IPS-20b (cell line): ENCODE results near the gene TWF2.
"Not testable (repeated sequence)": the region's sequence is repeated elsewhere in the genome, so short reads cannot be mapped to it uniquely, and the experiment has no call there.

Experiments
- H3K27ac ChIP-seq: one replicate; pipeline ENCODE4 v1.5.1; 2013; ENCODE audit warnings: low read length
- H3K27me3 ChIP-seq: 2 replicates; pipeline ENCODE4 v1.6.1; 2013; ENCODE audit warnings: mild to moderate bottlenecking, low read length, inconsistent platforms; ENCODE audit not compliant: insufficient read depth
- H3K36me3 ChIP-seq: 2 replicates; pipeline ENCODE4 v1.6.1; 2013; ENCODE audit warnings: low read depth, mild to moderate bottlenecking, inconsistent platforms, low read length, moderate library complexity; ENCODE audit not compliant: insufficient read depth
- H3K4me1 ChIP-seq: 2 replicates; pipeline ENCODE4 v1.6.1; 2013; ENCODE audit warnings: mild to moderate bottlenecking, control low read depth, inconsistent platforms, low read length, moderate library complexity; ENCODE audit not compliant: insufficient read depth
- H3K4me3 ChIP-seq: 2 replicates; pipeline ENCODE4 v1.5.1; 2013; ENCODE audit warnings: mild to moderate bottlenecking, low read length, inconsistent platforms
- H3K9ac ChIP-seq: 2 replicates; pipeline ENCODE4 v1.6.1; 2013; ENCODE audit warnings: low read depth, mild to moderate bottlenecking, inconsistent platforms, low read length, moderate library complexity
- H3K9me3 ChIP-seq: 2 replicates; pipeline ENCODE4 v1.6.1; 2013; ENCODE audit warnings: mild to moderate bottlenecking, low read depth, low read length, inconsistent platforms; ENCODE audit not compliant: insufficient read depth

TWF2 gene

DNA sequence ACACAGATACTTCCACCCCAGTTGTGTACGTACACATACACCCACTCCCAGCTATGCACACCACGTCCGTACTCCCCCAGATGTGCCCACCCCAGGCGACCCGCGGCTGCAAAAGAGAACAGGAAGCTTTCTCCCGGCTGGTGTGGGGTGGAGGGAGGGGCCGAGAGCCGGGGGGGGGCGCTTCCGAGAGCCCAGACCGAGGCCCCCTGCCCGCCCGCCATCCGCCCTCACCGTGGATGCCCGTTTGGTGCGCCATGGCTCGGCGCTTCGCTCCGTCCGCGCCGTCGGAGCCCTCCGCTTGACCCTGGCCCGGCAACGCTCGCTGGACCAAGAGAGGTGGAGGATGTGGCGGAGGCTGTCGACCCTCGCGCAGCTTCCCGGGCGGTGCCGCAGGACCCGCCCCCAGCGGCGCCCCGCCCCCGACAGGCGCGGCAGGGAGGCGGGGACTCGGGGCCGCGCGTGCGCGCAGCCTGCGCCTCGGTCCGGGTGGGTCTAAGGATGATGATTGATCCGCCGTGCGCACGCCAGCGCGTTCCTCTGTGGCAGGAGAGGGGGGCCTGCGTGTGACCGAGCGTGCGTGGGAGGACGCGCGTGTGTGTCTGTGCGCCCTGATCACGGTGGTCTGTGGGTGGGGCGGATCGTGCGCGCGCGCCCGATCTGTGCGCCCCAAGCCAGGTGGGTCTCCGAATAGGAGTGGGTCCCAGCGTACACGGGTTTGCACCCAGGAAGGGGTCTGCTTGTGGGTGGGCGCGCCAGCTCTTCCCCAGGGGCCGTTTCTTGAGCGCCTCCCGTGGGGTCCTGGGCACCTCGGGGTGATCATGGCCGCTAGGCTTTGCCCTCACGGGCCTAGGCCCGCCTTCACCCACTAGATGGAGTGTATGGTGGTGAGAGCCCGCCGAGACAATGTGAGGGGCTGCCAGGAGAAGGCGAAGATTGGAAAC lies at the start of gene TWF2:
Gene TWF2 (minus strand): TSS at position 398 of the 941 bp plus-strand sequence. CDS start 142 bp downstream, at position 256.
- peaks cover 31% of the 10 kb centered on the region for H3K4me1 ChIP-seq
- 0 out of 2 replicates have a peak, but pooled peaks cover 3% of the 10 kb centered on the region for H3K36me3 ChIP-seq
- no peaks in the 10 kb centered on the region for H3K9me3 ChIP-seq
- no peak within 1 kb of the TSS for H3K27ac ChIP-seq
- H3K27me3 ChIP-seq: peaks cover 9% of the 10 kb centered on the region
- H3K9ac ChIP-seq: peak within 1 kb of the TSS; percentile 88; the same call in 1 of the 2 replicates
- peak within 1 kb of the TSS; percentile 82 for H3K4me3 ChIP-seq

DNA sequence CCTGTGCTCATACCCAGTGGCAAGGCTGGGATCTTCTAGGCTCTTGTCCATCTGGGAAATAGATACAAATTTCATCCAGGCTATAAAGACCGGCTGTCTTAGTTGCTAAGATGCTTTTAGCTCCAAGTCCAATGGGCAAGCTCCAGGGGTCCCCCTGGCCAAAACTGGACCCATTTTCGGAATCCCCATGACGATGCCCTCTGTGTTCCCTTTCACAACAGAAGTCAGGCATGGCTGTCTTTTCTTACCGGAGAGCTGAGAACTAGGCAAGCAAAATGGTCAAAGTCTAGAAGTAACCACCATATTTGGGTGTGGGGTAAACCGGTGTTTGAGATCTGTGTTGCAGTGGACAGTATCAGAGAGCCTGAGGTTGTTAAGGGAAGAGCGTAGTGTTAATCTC lies 49.7 kb upstream of the TWF2 start:
- Histone ChIP-seq H3K27ac (no peak overlapping the region), H3K9ac (peak overlapping the region; percentile 95; the same call in 1 of the 2 replicates), H3K4me1 (peaks cover 3% of the 10 kb centered on the region; the same call in 1 of the 2 replicates)

DNA sequence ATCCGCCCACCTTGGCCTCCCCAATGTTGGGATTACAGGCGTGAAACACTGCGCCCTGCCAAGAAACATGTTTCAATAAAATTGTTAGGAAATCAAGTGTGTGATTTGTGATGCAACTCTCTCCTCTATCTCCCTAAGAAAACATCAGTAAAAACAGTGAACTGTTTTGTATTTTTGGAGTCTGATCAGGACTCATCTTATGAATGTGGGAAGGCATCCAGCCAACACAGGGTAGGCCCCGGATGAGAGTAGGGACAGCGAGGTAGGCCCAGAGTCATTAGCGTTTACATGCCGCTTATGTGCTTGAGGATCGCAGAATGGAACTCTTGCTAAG lies 47.8 kb upstream of the TWF2 start:
- Histone ChIP-seq H3K27ac (peak overlapping the region; percentile 100), H3K9ac (peak overlapping the region; percentile 95; the same call in 1 of the 2 replicates), H3K4me3 (peak overlapping the region; percentile 95)

More for the DNA sequence above, 49.7 kb upstream of the TWF2 start:
- H3K27me3 ChIP-seq: no peaks in the 10 kb centered on the region
- no peaks in the 10 kb centered on the region for H3K36me3 ChIP-seq
- no peaks in the 10 kb centered on the region for H3K9me3 ChIP-seq
- H3K4me3 ChIP-seq: peak overlapping the region; percentile 95

DNA sequence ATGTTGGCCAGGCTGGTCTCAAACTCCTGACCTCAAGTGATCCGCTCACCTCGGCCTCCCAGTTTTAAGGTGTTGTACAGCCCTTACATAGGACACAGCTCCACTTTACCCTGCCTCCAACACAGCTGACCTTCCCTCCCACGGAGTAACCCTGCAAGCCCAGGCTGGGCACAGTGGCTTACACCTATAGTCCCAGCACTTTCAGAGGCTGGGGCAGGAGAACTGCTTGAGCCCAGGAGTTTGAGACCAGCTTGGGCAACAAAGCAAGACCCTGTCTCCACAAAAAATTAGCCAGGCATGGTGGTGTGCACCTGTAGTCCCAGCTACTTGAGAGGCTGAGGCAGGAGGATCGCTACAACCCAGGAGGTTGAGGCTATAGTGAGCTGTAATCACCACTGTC lies 45.1 kb upstream of the TWF2 start:
- not testable (repeated sequence) for H3K4me1 ChIP-seq, H3K27me3 ChIP-seq, H3K9me3 ChIP-seq, H3K4me3 ChIP-seq, H3K36me3 ChIP-seq, H3K9ac ChIP-seq, H3K27ac ChIP-seq

More for the DNA sequence above, 47.8 kb upstream of the TWF2 start:
- Histone ChIP-seq H3K4me1 (peaks cover 3% of the 10 kb centered on the region; the same call in 1 of the 2 replicates), H3K36me3 (no peaks in the 10 kb centered on the region), H3K9me3 (no peaks in the 10 kb centered on the region), H3K27me3 (no peaks in the 10 kb centered on the region)

DNA sequence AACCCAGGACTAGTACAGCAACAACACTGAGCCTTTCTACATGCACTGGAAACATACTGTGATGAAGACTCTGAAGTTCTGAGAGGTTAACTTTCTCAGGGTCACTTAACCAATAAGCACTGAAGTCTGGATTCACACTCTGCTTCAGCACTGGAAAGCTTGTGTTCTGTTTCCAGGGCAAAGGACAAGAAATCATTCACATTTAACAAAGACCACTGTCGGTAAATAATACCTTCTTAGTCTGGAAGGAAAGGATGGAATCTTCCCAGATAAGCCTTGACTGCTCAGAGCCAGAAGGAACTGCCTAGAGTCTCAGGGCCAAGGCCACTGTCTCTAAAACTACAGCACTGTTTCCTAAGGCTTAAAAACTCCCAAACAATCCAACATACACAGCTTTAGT lies 44.3 kb upstream of the TWF2 start:
- H3K4me3 ChIP-seq: no peak overlapping the region
- H3K36me3 ChIP-seq: no peaks in the 10 kb centered on the region
- no peak overlapping the region for H3K9ac ChIP-seq
- no peaks in the 10 kb centered on the region for H3K9me3 ChIP-seq
- H3K27ac ChIP-seq: no peak overlapping the region
- no peaks in the 10 kb centered on the region for H3K27me3 ChIP-seq
- H3K4me1 ChIP-seq: peaks cover 3% of the 10 kb centered on the region; the same call in 1 of the 2 replicates

DNA sequence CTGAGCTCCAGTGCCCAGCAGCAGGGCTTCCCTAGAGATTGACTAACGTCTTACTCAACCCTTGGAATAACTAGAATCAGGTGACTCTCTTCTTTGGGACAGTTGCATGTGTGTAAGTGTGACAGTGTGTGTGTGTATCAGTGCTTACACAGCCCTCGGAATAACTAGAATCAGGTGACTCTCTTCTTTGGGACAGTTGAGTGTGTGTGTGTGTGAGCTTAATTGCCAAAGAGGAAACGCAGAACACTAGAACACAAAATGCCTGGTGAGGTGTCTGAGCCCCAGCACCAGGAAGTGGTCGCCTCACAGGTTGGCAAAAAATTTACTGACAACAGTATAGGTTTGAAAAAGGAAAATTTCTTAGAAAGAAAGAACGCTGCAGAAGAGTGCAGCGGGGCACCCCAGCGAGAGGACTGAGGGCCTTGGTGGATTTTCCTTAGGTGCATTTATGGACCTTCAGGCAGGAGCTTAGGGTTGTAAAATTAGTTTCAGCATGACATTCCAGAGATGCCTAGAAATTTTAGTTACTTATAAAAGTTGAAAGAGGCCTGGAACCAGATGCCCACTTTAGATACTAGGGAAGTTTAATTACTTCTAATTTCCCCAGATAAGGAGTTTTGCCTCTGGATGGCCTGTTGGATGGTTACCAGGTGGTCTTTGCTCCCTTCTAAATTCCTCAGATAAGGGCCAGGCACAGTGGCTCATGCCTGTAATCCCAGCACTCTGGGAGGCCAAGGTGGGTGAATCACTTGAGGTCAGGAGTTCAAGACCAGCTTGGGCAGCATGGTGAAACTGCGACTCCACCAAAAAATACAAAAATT lies 43.2 kb upstream of the TWF2 start:
- H3K4me1 ChIP-seq: peaks cover 3% of the 10 kb centered on the region; the same call in 1 of the 2 replicates
- H3K27me3 ChIP-seq: no peaks in the 10 kb centered on the region
- no peak overlapping the region for H3K27ac ChIP-seq
- no peak overlapping the region for H3K9ac ChIP-seq
- H3K9me3 ChIP-seq: no peaks in the 10 kb centered on the region
- H3K36me3 ChIP-seq: no peaks in the 10 kb centered on the region
- H3K4me3 ChIP-seq: no peak overlapping the region

DNA sequence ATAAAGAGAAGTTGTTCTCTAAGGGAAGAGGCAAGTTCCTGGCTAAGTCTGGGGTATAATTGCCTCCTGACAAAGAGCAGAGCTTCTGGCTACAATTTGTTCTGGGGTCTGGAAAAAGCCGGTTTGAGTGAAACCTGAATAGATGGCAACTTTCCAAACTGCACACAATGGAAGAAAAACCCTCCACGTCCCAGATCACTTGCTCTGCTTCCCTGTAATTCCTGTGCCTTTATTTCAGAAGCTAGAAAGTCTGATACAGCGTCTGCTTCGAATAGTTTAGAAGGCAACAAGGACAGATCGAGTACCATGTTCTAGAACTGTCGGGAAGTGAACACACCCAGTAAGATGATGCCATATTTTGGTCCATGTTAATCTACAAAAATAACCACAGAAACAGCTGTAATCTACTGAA lies 41.1 kb upstream of the TWF2 start:
- no peaks in the 10 kb centered on the region for H3K36me3 ChIP-seq
- H3K9ac ChIP-seq: no peak overlapping the region
- no peaks in the 10 kb centered on the region for H3K9me3 ChIP-seq
- H3K27ac ChIP-seq: no peak overlapping the region
- H3K4me3 ChIP-seq: no peak overlapping the region
- no peaks in the 10 kb centered on the region for H3K27me3 ChIP-seq
- peaks cover 4% of the 10 kb centered on the region; the same call in 1 of the 2 replicates for H3K4me1 ChIP-seq

DNA sequence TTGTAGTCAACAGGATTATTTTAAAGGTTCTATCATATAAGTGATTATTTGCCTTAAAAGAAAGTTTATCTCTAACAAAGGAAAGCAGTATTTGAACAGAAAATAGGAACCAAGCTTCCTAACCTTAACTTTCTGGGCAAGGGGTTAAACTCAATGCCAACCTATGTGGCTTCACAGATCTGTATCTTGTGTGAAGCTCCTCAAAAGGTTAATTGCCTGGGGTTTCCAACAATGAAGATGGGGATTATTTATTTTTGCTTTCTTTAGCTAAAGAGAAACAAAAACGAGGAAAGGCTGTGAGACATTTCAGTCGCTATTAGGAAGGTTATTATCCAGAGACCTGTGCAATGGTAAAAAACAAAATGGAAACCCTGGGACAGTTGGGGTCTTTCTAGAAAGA lies 40.6 kb upstream of the TWF2 start:
- no peaks in the 10 kb centered on the region for H3K27me3 ChIP-seq
- peaks cover 1% of the 10 kb centered on the region; the same call in 1 of the 2 replicates for H3K36me3 ChIP-seq
- H3K27ac ChIP-seq: no peak overlapping the region
- H3K9me3 ChIP-seq: no peaks in the 10 kb centered on the region
- no peak overlapping the region for H3K4me3 ChIP-seq
- peaks cover 4% of the 10 kb centered on the region; the same call in 1 of the 2 replicates for H3K4me1 ChIP-seq
- no peak overlapping the region for H3K9ac ChIP-seq

DNA sequence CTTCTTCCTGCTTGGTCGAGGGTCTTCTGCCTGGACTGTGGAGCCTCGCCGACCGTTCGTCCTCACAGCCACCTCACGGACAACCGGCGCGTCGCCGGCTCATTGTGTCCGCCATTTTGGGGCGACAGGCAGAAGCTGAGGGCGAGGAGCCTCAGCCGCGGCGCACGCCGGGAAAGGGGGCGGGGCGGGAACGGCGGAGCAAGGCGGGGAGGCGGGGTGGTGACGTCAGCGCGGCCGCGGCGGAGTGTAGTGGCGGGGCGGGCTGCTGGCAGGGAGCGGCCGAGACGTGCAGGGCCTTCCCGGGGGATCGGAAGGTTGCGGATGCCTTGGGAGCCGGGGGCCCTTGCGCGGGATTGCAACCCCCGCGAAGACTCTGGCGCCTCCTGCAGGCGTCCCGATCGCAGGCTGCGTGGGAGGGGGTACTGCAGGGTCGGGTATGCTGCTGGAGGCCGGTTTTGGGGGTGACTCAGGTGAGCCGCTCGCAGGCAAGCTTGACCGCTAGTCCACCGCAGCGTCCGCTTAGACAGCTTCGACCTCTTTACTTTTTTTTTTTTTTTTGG lies 39.6 kb upstream of the TWF2 start, which contains the start of gene WDR82:
Gene WDR82 (minus strand): TSS at position 140 of the 560 bp plus-strand sequence. CDS start 288 bp downstream, outside the sequence.
- H3K27me3 ChIP-seq: no peaks in the 10 kb centered on the region
- H3K9ac ChIP-seq: peak within 1 kb of the TSS; percentile 93
- H3K4me3 ChIP-seq: peak within 1 kb of the TSS; percentile 86
- no peaks in the 10 kb centered on the region for H3K9me3 ChIP-seq
- H3K36me3 ChIP-seq: peaks cover 9% of the 10 kb centered on the region; the same call in 1 of the 2 replicates
- H3K27ac ChIP-seq: peak within 1 kb of the TSS; percentile 14
- peaks cover 4% of the 10 kb centered on the region; the same call in 1 of the 2 replicates for H3K4me1 ChIP-seq

DNA sequence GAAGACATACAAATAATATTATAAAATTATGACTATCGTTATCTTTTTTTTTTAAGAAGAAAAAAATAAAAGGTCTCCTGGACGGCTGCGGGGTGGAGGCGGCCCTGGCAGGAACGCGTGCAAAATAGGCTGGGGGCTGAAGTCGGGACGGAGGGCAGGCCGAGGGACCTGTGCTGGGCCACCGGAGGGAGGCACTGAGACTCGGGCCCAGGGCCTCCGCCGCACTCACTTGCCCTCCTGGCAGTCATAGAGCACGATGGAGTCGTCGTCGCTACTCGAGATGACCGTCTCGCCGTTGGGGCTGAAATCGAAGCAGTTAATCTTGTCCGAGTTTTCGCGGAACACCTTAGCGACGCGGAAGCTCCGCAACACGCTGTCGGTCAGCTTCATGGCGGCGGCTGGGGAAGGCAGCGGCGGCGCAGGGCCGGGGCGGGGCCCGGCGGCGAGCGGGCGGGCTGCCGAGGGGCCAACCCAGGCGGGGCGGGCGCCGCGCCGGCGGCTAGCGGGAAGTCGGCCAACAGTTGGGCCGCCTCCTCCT lies 39.1 kb upstream of the TWF2 start:
- Histone ChIP-seq H3K4me1 (peaks cover 4% of the 10 kb centered on the region; the same call in 1 of the 2 replicates), H3K4me3 (peak overlapping the region; percentile 86), H3K27me3 (no peaks in the 10 kb centered on the region), H3K27ac (no peak overlapping the region), H3K9ac (peak overlapping the region; percentile 93), H3K9me3 (no peaks in the 10 kb centered on the region), H3K36me3 (peaks cover 14% of the 10 kb centered on the region)
